NCI-H2171 (cell line): Measurements from ENCODE around the gene SPDYE17.
"Not testable (repeated sequence)": the region's sequence is repeated elsewhere in the genome, so short reads cannot be mapped to it uniquely, and the experiment has no call there.

ENCODE experiments used
- DNase-seq: peaks from one replicate; lab custom pipeline; 2025; lab: John Stamatoyannopoulos, UW

Gene SPDYE17

GRCh38 chr7:76972391-76972790, 59.8 kb downstream of the SPDYE17 start:
- DNase-seq, result not testable (repeated sequence)
